OCI-LY3 (cell line): ENCODE measurements around the gene MTUS2.

ENCODE experiments used
- H2AFZ ChIP-seq: fragments of 200-600, 300-600 bp; shearing (Covaris generic); 2 replicates; pipeline ENCODE4 v1.6.0; 2014; ENCODE audit warnings: antibody characterized with exemption, low read depth, low read length
- H3K27ac ChIP-seq: fragments of 200-600, 300-600 bp; sonication (generic); 2 replicates; pipeline ENCODE4 v1.5.1; 2014; ENCODE audit warnings: mild to moderate bottlenecking, low read length, moderate library complexity, mixed read lengths
- H3K27me3 ChIP-seq: fragments of 200-600, 300-600 bp; sonication (generic); 2 replicates; pipeline ENCODE4 v1.6.1; 2014; ENCODE audit warnings: low read depth, low read length, mixed read lengths
- H3K36me3 ChIP-seq: fragments of 200-600, 300-600 bp; sonication (generic); replicated peaks from 2 replicates; pipeline ENCODE3; 2014; ENCODE audit warnings: low read depth, low read length, mixed read lengths
- H3K4me1 ChIP-seq: fragments of 300-600, 200-600 bp; sonication (generic); 2 replicates; pipeline ENCODE4 v1.6.1; 2014; ENCODE audit warnings: low read length, mixed read lengths
- H3K4me2 ChIP-seq: fragments of 200-600, 300-600 bp; sonication (generic); 2 replicates; pipeline ENCODE4 v1.6.1; 2014; ENCODE audit warnings: low read length, mixed read lengths
- H3K4me3 ChIP-seq: fragments of 300-600, 200-600 bp; sonication (generic); 2 replicates; pipeline ENCODE4 v1.5.1; 2014; ENCODE audit warnings: antibody characterized with exemption, mild to moderate bottlenecking, low read length, moderate library complexity
- H3K79me2 ChIP-seq: fragments of 300-600, 200-600 bp; shearing (Covaris generic); 2 replicates; pipeline ENCODE4 v1.6.1; 2014; ENCODE audit warnings: mild to moderate bottlenecking, low read length, mixed read lengths
- H3K9ac ChIP-seq: fragments of 300-600, 200-600 bp; shearing (Covaris generic); 2 replicates; pipeline ENCODE4 v1.6.0; 2014; ENCODE audit warnings: mild to moderate bottlenecking, low read length, moderate library complexity
- H3K9me3 ChIP-seq: fragments of 200-600, 300-600 bp; shearing (Covaris generic); 2 replicates; pipeline ENCODE4 v1.6.1; 2014; ENCODE audit warnings: low read length, mixed read lengths; ENCODE audit not compliant: insufficient read depth
- H4K20me1 ChIP-seq: fragments of 200-600, 300-600 bp; sonication (generic); 2 replicates; pipeline ENCODE4 v1.6.1; 2016; ENCODE audit warnings: low read length, mixed read lengths; ENCODE audit not compliant: insufficient read depth
- EZH2phosphoT487 ChIP-seq: fragments of 200-600 bp; shearing (Covaris generic); IDR thresholded peaks from 2 replicates; pipeline ENCODE4 v1.6.1; 2018; ENCODE audit warnings: antibody characterized with exemption, mixed run types, low read depth
- TF ChIP-seq, protein P1 (sequence below): fragments of 200-600, 300-600 bp; sonication (generic); IDR thresholded peaks from 2 replicates; pipeline ENCODE4 v1.5.1; 2014; ENCODE audit warnings: antibody characterized with exemption, low read length, low read depth

MTUS2 gene

DNA sequence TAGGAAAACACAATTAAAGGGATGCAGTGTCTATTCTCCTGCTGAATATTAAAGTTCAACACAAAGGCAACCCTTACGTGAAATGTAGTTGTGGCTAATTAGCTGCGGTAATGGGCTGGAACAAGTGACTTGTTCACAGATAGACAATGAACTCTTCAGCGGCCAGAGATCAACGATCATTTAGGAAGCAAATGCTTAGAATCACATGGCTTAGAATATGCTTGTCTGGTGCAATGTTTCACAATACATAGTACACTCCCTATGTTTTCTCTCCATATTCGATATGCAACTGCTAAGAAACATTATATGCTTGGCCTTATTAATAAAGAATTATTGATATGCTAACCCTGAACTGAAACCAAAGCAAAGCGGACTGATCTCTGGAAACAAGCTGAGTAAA is 25.7 kb upstream of the MTUS2 start:
- no peak for TF ChIP-seq EZH2phosphoT487
- TF ChIP-seq, protein P1, sequence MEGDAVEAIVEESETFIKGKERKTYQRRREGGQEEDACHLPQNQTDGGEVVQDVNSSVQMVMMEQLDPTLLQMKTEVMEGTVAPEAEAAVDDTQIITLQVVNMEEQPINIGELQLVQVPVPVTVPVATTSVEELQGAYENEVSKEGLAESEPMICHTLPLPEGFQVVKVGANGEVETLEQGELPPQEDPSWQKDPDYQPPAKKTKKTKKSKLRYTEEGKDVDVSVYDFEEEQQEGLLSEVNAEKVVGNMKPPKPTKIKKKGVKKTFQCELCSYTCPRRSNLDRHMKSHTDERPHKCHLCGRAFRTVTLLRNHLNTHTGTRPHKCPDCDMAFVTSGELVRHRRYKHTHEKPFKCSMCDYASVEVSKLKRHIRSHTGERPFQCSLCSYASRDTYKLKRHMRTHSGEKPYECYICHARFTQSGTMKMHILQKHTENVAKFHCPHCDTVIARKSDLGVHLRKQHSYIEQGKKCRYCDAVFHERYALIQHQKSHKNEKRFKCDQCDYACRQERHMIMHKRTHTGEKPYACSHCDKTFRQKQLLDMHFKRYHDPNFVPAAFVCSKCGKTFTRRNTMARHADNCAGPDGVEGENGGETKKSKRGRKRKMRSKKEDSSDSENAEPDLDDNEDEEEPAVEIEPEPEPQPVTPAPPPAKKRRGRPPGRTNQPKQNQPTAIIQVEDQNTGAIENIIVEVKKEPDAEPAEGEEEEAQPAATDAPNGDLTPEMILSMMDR = no peak
- H2AFZ ChIP-seq = no peak overlapping the region
- no peaks in the 10 kb centered on the region for H3K9me3 ChIP-seq
- H3K4me3 ChIP-seq = no peak overlapping the region
- H3K9ac ChIP-seq = no peak overlapping the region
- no peak overlapping the region for H3K27ac ChIP-seq
- H3K79me2 ChIP-seq = no peaks in the 10 kb centered on the region
- H3K4me2 ChIP-seq = no peak overlapping the region
- no peaks in the 10 kb centered on the region for H3K27me3 ChIP-seq
- peaks cover 5% of the 10 kb centered on the region for H3K4me1 ChIP-seq
- H3K36me3 ChIP-seq = no peaks in the 10 kb centered on the region
- no peaks in the 10 kb centered on the region for H4K20me1 ChIP-seq

DNA sequence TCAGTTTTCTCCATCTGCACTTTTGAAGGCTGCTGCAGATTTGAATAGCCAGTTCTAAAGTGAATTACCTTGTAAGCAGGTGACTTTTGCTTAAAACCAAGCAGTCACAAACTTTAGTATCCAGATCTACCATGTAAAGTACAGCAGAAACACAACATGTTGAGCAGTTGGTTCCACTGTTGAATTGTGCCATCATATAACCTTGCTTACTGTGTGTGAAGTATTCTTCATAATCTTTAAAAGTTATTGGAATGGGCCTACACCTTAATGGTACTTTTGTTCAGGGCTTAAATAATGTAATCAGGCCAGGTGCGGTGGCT is 23.2 kb upstream of the MTUS2 start:
- H3K4me2 ChIP-seq = peak overlapping the region; percentile 81
- H2AFZ ChIP-seq = no peak overlapping the region
- H3K36me3 ChIP-seq = no peaks in the 10 kb centered on the region
- H3K9ac ChIP-seq = no peak overlapping the region
- TF ChIP-seq, protein P1 = no peak
- TF ChIP-seq EZH2phosphoT487 = no peak
- peaks cover 5% of the 10 kb centered on the region for H3K4me1 ChIP-seq
- H3K27ac ChIP-seq = no peak overlapping the region
- no peaks in the 10 kb centered on the region for H3K79me2 ChIP-seq
- H3K27me3 ChIP-seq = 0 out of 2 replicates have a peak, but pooled peaks cover under 1% of the 10 kb centered on the region
- no peaks in the 10 kb centered on the region for H4K20me1 ChIP-seq
- no peaks in the 10 kb centered on the region for H3K9me3 ChIP-seq
- 0 out of 2 replicates have a peak overlapping the region, but pooled peaks have one; percentile 74 for H3K4me3 ChIP-seq

DNA sequence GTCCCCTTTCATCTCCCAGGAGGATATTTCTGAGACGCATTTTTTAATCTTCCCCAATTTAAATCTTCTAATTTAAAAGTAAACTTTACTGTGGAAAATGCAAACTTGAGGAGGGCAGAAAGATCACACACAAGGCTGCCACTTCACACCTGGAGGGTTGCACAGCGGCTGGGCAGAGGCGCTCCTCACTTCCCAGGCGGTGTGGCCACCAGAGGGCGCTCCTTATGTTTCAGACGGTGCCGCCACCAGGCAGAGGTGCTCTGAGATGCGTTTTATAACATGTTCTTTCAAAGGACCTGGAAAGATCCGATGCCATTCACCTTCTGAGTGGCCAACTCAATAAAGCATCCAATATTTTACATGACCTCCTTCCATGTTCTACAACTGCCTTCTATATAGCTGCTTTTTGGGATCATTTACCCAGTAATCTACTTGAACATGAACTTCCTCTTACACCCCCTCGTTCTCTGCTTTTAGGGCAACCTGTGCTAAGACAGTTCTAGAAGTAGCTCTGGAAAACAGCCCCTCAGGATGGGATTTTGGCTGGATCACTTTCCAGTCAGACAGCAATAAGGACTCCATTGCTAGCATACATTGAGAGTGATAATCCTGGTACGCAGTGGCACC is 14.8 kb upstream of the MTUS2 start:
- Histone ChIP-seq H3K4me3 (no peak overlapping the region), H3K79me2 (no peaks in the 10 kb centered on the region), H3K27ac (no peak overlapping the region), H3K4me2 (peak overlapping the region; percentile 15), H3K9ac (no peak overlapping the region), H2AFZ (no peak overlapping the region), H3K27me3 (0 out of 2 replicates have a peak, but pooled peaks cover 3% of the 10 kb centered on the region), H4K20me1 (no peaks in the 10 kb centered on the region), H3K4me1 (no peaks in the 10 kb centered on the region), H3K9me3 (no peaks in the 10 kb centered on the region), H3K36me3 (no peaks in the 10 kb centered on the region)
- TF ChIP-seq EZH2phosphoT487 = no peak
- TF ChIP-seq, protein P1 = peak; percentile 96

DNA sequence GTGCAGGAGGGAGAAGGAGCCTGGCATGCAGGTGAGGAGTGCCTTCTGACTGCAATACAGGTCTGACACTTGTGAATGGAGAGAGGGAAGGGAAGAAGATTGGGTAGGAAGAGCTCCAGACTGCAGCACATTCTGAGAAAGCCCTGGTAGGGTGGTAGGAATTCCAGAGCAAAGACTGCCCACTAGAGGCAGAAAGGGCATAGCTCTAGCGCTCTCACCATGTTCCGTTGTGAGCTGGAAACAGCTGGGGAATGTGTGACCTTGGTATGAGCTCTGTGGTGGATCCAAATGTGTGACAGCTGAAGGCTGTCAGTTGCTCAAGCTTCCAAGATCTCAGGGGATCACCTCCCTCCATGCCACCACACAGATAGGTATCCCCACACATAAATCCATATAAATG is 2.9 kb upstream of the MTUS2 start:
- H2AFZ ChIP-seq = no peak overlapping the region
- H3K27me3 ChIP-seq = no peaks in the 10 kb centered on the region
- no peak overlapping the region for H3K4me2 ChIP-seq
- no peaks in the 10 kb centered on the region for H4K20me1 ChIP-seq
- H3K36me3 ChIP-seq = no peaks in the 10 kb centered on the region
- no peak overlapping the region for H3K9ac ChIP-seq
- TF ChIP-seq EZH2phosphoT487 = no peak
- TF ChIP-seq, protein P1 = no peak
- H3K9me3 ChIP-seq = no peaks in the 10 kb centered on the region
- H3K27ac ChIP-seq = no peak overlapping the region
- no peaks in the 10 kb centered on the region for H3K79me2 ChIP-seq
- no peaks in the 10 kb centered on the region for H3K4me1 ChIP-seq
- H3K4me3 ChIP-seq = no peak overlapping the region
